ENCODE results near the gene PRR22.

The PRR22 gene

DNA sequence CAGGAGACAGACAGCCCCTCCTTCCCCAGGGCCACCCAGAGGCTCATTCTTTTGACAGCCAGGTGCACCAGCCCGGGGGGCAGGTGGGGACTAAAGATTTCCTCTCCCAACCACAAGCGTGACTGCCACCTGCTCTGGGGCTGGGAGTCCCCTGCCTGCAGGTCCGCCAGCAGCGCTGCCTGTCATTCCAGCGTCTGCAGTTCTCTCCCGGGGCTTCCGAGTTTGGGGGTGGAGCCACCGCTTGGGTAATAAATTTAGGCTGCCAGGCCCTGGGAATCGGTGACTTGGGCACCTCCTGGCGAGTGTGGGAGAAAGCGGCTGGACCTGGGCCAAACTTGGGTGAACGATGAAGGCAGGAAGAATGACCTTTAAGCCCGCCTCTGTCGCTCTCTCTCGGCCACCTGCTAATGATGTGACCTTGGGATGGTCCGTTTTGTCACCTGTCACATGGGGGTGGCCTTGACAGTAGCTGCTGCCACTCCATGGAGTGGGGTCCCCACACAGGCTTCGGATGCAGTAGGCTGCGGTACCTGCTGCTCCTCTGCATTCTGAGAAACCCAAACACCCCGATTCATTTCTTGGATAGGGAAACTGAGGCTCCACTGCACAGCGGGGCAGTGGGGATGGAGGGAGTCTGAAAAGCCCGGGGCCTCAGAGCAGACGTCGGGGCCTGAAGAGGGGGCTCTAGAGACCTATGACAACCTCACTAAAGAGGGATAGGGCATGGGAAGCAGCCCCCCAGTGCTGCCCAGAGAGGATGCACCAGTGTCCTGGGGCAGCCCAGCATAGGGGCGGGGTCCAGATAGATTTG is 42.2 kb upstream of the PRR22 start:
- Histone ChIP-seq H3K4me1 (ENCODE audit: control insufficient read depth in 1 of 2, insufficient read depth in 2 of 2, low read length in 2 of 2) (peaks cover 20 to 29% of the 10 kb centered on the region in 2 donors), H3K27me3 (ENCODE audit: control insufficient read depth in 1 of 2, insufficient read depth in 2 of 2, low read length in 2 of 2) (no peaks in the 10 kb centered on the region), H3K27ac (ENCODE audit: low read depth, low read length) (peak overlapping the region; percentile 26), H3K9ac (ENCODE audit: low read depth in 1 of 2, low read length in 2 of 2) (peak overlapping the region in 1 of 2 donors; percentile 18), H3K9me3 (ENCODE audit: control insufficient read depth in 1 of 2, low read length in 2 of 2) (no peaks in the 10 kb centered on the region), H3K36me3 (ENCODE audit: control insufficient read depth in 1 of 2, insufficient read depth in 2 of 2, low read length in 2 of 2) (peaks cover 0 to 5% of the 10 kb centered on the region in 2 donors), H3K4me3 (ENCODE audit: low read depth in 1 of 2, low read length in 2 of 2) (peak overlapping the region; percentile 51 to 58)

DNA sequence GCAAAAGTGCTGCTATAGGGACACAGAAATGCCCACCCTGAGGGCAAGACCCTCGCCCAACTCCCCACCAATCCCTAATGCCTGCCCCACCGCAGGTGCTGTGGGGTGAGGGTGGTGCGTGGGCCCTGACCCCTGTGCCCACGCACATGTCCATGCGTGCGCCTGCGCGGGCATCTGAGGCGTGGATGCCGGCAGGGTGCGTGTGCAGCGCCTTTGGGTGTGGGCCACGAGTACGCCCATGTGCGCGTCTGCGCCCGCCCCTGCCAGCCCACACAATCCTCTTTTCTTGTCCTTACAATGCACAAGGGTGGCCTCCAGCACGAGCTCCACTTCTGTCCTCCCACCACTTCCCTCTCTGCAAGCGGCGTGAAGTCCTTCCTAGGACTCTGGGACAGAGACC is 40.6 kb upstream of the PRR22 start:
- no peak overlapping the region for H3K27ac ChIP-seq (ENCODE audit: low read depth, low read length)
- no peak overlapping the region for H3K4me3 ChIP-seq (ENCODE audit: low read depth in 1 of 2, low read length in 2 of 2)
- peaks cover 20 to 29% of the 10 kb centered on the region in 2 donors for H3K4me1 ChIP-seq (ENCODE audit: control insufficient read depth in 1 of 2, insufficient read depth in 2 of 2, low read length in 2 of 2)
- H3K27me3 ChIP-seq (ENCODE audit: control insufficient read depth in 1 of 2, insufficient read depth in 2 of 2, low read length in 2 of 2) = no peaks in the 10 kb centered on the region
- H3K9ac ChIP-seq (ENCODE audit: low read depth in 1 of 2, low read length in 2 of 2) = no peak overlapping the region
- H3K36me3 ChIP-seq (ENCODE audit: control insufficient read depth in 1 of 2, insufficient read depth in 2 of 2, low read length in 2 of 2) = no peaks in the 10 kb centered on the region
- no peaks in the 10 kb centered on the region for H3K9me3 ChIP-seq (ENCODE audit: control insufficient read depth in 1 of 2, low read length in 2 of 2)

DNA sequence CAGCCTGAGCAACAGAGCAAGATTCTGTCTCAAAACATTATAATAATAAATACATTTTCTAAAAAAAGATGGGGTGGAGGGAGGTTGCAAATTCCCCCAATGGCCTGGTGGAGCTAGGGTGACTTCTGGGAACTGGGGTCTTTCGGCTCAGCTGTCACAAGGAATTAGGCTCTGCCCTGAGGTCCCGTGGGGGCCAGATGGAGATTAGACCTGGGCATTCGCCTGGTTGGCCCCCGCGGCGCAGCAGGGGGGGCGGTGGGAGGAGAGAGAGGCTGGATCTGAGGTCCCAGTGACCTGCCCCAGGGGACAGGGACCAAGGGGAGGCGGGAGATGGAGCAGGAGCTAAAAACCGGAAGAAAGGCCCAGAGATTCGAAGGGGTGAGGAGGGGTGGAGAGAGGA is 40.2 kb upstream of the PRR22 start:
- Histone ChIP-seq H3K27me3 (ENCODE audit: control insufficient read depth in 1 of 2, insufficient read depth in 2 of 2, low read length in 2 of 2) (no peaks in the 10 kb centered on the region), H3K4me1 (ENCODE audit: control insufficient read depth in 1 of 2, insufficient read depth in 2 of 2, low read length in 2 of 2) (peaks cover 20 to 29% of the 10 kb centered on the region in 2 donors), H3K4me3 (ENCODE audit: low read depth in 1 of 2, low read length in 2 of 2) (no peak overlapping the region)

DNA sequence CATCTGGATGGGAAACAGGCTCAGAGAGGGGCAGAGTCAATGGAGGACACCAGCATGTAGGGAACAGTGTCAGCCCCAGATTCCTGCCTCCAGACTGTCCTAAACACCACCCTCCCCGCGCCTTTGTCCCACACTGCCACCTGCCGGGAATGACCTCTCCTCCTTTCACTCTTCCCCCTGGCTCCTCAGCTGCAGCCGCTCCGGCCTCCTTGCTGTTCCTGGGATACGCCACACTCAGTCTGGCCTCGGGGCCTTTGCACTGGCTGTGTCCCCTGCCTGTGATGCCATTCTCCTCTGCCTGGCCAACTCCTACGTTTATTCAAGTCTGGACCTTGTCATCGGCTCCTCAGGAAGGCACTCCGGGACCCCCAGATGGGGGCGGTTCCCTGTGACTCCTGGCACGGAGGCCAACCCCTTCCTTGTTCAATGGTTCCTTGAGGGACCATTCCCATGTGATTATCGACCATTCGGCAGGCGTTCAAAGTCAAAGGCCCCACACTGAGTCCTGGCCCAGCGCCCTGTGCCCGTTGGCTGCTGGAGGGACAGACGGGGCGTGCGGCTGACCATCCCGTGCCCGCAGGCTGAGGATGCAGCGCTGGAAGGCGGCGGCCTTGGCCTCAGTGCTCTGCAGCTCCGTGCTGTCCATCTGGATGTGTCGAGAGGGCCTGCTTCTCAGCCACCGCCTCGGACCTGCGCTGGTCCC is 39.2 kb upstream of the PRR22 start:
- no peak overlapping the region for H3K27ac ChIP-seq (ENCODE audit: low read depth, low read length)
- no peaks in the 10 kb centered on the region for H3K9me3 ChIP-seq (ENCODE audit: control insufficient read depth in 1 of 2, low read length in 2 of 2)
- no peaks in the 10 kb centered on the region for H3K36me3 ChIP-seq (ENCODE audit: control insufficient read depth in 1 of 2, insufficient read depth in 2 of 2, low read length in 2 of 2)
- H3K4me1 ChIP-seq (ENCODE audit: control insufficient read depth in 1 of 2, insufficient read depth in 2 of 2, low read length in 2 of 2) = peaks cover 13 to 23% of the 10 kb centered on the region in 2 donors
- H3K4me3 ChIP-seq (ENCODE audit: low read depth in 1 of 2, low read length in 2 of 2) = no peak overlapping the region
- H3K9ac ChIP-seq (ENCODE audit: low read depth in 1 of 2, low read length in 2 of 2) = no peak overlapping the region
- H3K27me3 ChIP-seq (ENCODE audit: control insufficient read depth in 1 of 2, insufficient read depth in 2 of 2, low read length in 2 of 2) = no peaks in the 10 kb centered on the region

More for the DNA sequence above, 40.2 kb upstream of the PRR22 start:
- Histone ChIP-seq H3K9ac (ENCODE audit: low read depth in 1 of 2, low read length in 2 of 2) (no peak overlapping the region), H3K9me3 (ENCODE audit: control insufficient read depth in 1 of 2, low read length in 2 of 2) (no peaks in the 10 kb centered on the region), H3K36me3 (ENCODE audit: control insufficient read depth in 1 of 2, insufficient read depth in 2 of 2, low read length in 2 of 2) (no peaks in the 10 kb centered on the region), H3K27ac (ENCODE audit: low read depth, low read length) (no peak overlapping the region)

DNA sequence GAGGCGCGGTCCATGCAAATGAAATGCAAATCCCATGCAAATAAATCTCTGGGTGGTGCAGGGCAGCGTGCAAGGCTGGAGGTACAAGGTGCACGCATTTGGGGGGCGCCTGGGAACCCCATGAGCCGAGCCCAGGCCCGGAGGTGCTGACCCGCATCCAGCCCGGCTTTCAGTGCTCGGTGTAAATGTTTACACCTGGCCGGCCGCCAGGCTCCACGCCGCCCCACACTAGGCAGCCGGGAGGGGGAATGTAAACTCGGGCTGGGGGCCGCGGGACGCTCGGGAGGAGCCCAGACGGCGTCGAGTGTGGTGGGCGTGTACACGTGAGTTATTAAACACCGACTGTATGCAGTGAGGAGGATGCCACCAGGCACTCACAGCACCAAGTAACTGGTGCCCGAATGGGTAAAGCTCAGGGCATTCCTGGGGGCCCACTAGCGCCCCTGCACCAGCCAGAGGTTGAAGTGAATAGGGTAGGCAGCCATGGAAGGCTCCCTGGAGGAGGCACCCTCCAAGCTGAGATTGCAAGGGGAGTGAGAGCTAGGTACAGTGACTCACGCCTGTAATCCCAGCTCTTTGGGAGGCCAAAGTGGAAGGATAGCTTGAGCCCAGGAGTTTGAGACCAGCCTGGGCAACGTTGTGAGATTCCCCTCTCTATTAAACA is 37.8 kb upstream of the PRR22 start:
- Histone ChIP-seq H3K36me3 (ENCODE audit: control insufficient read depth in 1 of 2, insufficient read depth in 2 of 2, low read length in 2 of 2) (peaks cover 0 to 2% of the 10 kb centered on the region in 2 donors), H3K9ac (ENCODE audit: low read depth in 1 of 2, low read length in 2 of 2) (no peak overlapping the region), H3K27me3 (ENCODE audit: control insufficient read depth in 1 of 2, insufficient read depth in 2 of 2, low read length in 2 of 2) (no peaks in the 10 kb centered on the region), H3K27ac (ENCODE audit: low read depth, low read length) (no peak overlapping the region), H3K9me3 (ENCODE audit: control insufficient read depth in 1 of 2, low read length in 2 of 2) (no peaks in the 10 kb centered on the region), H3K4me1 (ENCODE audit: control insufficient read depth in 1 of 2, insufficient read depth in 2 of 2, low read length in 2 of 2) (peaks cover 7 to 15% of the 10 kb centered on the region in 2 donors), H3K4me3 (ENCODE audit: low read depth in 1 of 2, low read length in 2 of 2) (no peak overlapping the region)

DNA sequence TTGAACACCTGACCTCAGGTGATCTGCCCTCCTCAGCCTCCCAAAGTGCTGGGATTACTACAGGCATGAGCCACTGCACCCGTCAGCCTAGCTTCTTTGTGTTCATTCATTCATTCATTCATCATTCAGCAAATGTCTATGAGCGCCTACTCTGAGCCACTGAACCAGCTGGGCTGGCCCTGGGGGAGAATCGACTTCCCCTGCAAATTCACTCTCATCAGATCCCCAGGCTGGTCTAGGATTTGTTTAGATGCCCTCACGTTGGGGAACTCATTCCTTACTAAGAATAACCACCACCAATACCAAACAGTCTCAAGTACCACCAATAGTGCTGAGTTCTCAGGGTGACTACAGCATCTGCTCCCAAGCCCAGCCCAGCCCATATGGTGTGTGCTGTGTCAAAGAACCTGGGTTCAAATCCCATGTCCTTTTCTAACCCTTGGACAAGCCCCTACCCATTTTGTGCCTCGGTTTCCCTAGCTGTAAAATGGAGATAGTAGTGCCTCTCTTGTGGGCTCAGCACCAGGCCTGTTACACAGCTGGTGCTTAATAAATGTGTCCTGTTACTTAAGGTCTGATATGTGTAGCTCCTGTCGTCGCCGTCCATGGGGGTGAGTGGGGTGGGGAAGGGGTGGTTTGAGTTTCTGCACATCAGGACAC is 37.1 kb upstream of the PRR22 start:
- H3K27ac ChIP-seq (ENCODE audit: low read depth, low read length) = no peak overlapping the region
- no peaks in the 10 kb centered on the region for H3K9me3 ChIP-seq (ENCODE audit: control insufficient read depth in 1 of 2, low read length in 2 of 2)
- H3K27me3 ChIP-seq (ENCODE audit: control insufficient read depth in 1 of 2, insufficient read depth in 2 of 2, low read length in 2 of 2) = no peaks in the 10 kb centered on the region
- H3K4me1 ChIP-seq (ENCODE audit: control insufficient read depth in 1 of 2, insufficient read depth in 2 of 2, low read length in 2 of 2) = peaks cover under 1 to 8% of the 10 kb centered on the region in 2 donors
- H3K9ac ChIP-seq (ENCODE audit: low read depth in 1 of 2, low read length in 2 of 2) = no peak overlapping the region
- peaks cover 0 to 4% of the 10 kb centered on the region in 2 donors for H3K36me3 ChIP-seq (ENCODE audit: control insufficient read depth in 1 of 2, insufficient read depth in 2 of 2, low read length in 2 of 2)
- H3K4me3 ChIP-seq (ENCODE audit: low read depth in 1 of 2, low read length in 2 of 2) = no peak overlapping the region

DNA sequence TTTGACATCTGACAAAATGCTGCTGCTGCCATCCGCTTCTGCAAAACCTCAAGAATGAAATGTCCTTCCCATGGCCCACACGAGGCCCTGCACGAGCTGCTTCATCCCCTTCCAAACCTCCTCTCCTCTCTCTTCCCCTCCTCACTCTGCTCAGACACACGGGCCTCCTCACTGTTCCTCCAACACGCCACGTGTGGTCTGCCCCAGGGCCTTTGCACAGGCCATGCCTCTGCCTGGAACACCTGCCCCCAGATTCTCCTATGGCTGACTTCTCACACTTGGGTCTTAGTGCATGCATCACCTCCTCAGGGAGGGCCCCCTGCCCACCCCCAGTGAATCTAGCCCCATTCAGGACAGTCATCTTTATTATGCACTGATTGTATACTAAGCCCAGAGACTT is 36.2 kb upstream of the PRR22 start:
- no peaks in the 10 kb centered on the region for H3K27me3 ChIP-seq (ENCODE audit: control insufficient read depth in 1 of 2, insufficient read depth in 2 of 2, low read length in 2 of 2)
- peaks cover 0 to 5% of the 10 kb centered on the region in 2 donors for H3K36me3 ChIP-seq (ENCODE audit: control insufficient read depth in 1 of 2, insufficient read depth in 2 of 2, low read length in 2 of 2)
- no peak overlapping the region for H3K9ac ChIP-seq (ENCODE audit: low read depth in 1 of 2, low read length in 2 of 2)
- peaks cover 0 to 3% of the 10 kb centered on the region in 2 donors for H3K4me1 ChIP-seq (ENCODE audit: control insufficient read depth in 1 of 2, insufficient read depth in 2 of 2, low read length in 2 of 2)
- H3K27ac ChIP-seq (ENCODE audit: low read depth, low read length) = no peak overlapping the region
- no peaks in the 10 kb centered on the region for H3K9me3 ChIP-seq (ENCODE audit: control insufficient read depth in 1 of 2, low read length in 2 of 2)
- H3K4me3 ChIP-seq (ENCODE audit: low read depth in 1 of 2, low read length in 2 of 2) = no peak overlapping the region

DNA sequence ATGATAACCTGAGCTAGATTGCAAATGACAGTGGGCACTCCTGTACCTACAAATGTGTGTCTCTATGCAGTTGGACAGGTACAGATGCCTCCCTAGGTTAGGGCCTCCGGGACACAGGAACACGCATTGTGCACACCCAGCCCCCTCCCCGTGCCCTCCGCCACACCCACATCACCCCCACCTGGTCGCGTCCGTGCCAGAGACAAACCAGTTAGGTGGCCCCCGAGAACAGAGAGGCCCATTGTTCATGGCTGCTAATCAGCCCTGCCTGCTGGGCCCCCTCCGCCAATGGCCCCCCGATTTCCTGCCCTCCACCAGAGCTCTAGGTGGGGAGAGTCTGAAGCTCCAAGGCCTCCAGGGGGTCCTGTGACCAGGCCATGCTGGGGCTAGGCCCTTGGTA is 34.0 kb upstream of the PRR22 start:
- Histone ChIP-seq H3K36me3 (ENCODE audit: control insufficient read depth in 1 of 2, insufficient read depth in 2 of 2, low read length in 2 of 2) (peaks cover 0 to 5% of the 10 kb centered on the region in 2 donors), H3K4me1 (ENCODE audit: control insufficient read depth in 1 of 2, insufficient read depth in 2 of 2, low read length in 2 of 2) (peaks cover 7 to 8% of the 10 kb centered on the region in 2 donors), H3K27ac (ENCODE audit: low read depth, low read length) (no peak overlapping the region), H3K27me3 (ENCODE audit: control insufficient read depth in 1 of 2, insufficient read depth in 2 of 2, low read length in 2 of 2) (no peaks in the 10 kb centered on the region), H3K9ac (ENCODE audit: low read depth in 1 of 2, low read length in 2 of 2) (no peak overlapping the region), H3K4me3 (ENCODE audit: low read depth in 1 of 2, low read length in 2 of 2) (no peak overlapping the region), H3K9me3 (ENCODE audit: control insufficient read depth in 1 of 2, low read length in 2 of 2) (no peaks in the 10 kb centered on the region)

DNA sequence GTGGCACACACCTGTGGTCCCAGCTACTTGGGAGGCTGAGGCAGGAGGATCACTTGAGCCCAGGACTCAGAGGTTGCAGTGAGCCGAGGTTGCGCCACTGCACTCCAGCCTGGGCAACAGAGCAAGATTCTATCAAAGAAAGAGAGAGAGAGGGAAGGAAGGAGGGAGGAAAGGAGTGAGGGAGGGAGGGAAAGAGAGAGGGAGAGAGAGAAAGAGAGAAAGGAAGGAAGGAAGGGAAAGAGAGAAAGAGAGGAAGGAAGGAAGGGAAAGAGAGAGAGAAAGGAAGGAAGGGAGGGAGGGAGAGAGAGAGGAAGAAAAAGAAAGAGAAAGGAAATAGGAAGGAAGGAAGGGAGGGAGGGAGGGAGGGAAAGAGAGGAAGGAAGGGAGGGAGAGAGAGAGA is 32.7 kb upstream of the PRR22 start:
- Histone ChIP-seq H3K9me3 (ENCODE audit: control insufficient read depth in 1 of 2, low read length in 2 of 2) (no peaks in the 10 kb centered on the region), H3K4me3 (ENCODE audit: low read depth in 1 of 2, low read length in 2 of 2) (no peak overlapping the region), H3K27ac (ENCODE audit: low read depth, low read length) (no peak overlapping the region), H3K4me1 (ENCODE audit: control insufficient read depth in 1 of 2, insufficient read depth in 2 of 2, low read length in 2 of 2) (peaks cover 5 to 7% of the 10 kb centered on the region in 2 donors), H3K36me3 (ENCODE audit: control insufficient read depth in 1 of 2, insufficient read depth in 2 of 2, low read length in 2 of 2) (peaks cover 0 to 5% of the 10 kb centered on the region in 2 donors), H3K9ac (ENCODE audit: low read depth in 1 of 2, low read length in 2 of 2) (no peak overlapping the region), H3K27me3 (ENCODE audit: control insufficient read depth in 1 of 2, insufficient read depth in 2 of 2, low read length in 2 of 2) (no peaks in the 10 kb centered on the region)

Measured in duodenal mucosa (tissue), 2 donors.